ENCODE data around the gene GRIK2.
A peak's percentile ranks its signal among the peaks of the same experiment; 100 is the strongest.

Gene GRIK2

DNA sequence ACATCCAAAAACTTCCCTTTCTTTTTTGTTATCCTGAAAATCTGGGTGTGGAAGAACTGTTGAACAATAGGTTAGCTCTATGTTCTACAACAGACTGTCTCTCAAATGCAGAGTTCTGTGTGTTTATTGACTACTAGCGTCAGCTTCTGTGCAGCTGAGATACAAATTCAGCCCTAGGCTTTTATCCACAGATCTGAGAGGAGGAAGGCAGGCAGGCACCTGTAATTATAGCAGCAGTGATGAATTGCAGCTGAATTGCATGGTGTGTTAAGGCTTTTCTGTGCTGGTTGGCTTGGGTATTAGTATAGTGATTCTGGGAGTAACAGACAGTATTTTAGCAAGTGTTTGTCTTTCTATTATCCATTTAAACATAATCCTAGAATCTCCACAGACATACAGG is 24.4 kb downstream of the GRIK2 start:
- no peak overlapping the region for H3K4me3 ChIP-seq (ENCODE audit: low read depth, low read length)
- DNase-seq: no peak
- H3K27me3 ChIP-seq (replicated peaks): no peaks in the 10 kb centered on the region
- no peak overlapping the region for H3K27ac ChIP-seq
- TF ChIP-seq, protein P1, sequence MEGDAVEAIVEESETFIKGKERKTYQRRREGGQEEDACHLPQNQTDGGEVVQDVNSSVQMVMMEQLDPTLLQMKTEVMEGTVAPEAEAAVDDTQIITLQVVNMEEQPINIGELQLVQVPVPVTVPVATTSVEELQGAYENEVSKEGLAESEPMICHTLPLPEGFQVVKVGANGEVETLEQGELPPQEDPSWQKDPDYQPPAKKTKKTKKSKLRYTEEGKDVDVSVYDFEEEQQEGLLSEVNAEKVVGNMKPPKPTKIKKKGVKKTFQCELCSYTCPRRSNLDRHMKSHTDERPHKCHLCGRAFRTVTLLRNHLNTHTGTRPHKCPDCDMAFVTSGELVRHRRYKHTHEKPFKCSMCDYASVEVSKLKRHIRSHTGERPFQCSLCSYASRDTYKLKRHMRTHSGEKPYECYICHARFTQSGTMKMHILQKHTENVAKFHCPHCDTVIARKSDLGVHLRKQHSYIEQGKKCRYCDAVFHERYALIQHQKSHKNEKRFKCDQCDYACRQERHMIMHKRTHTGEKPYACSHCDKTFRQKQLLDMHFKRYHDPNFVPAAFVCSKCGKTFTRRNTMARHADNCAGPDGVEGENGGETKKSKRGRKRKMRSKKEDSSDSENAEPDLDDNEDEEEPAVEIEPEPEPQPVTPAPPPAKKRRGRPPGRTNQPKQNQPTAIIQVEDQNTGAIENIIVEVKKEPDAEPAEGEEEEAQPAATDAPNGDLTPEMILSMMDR (IDR thresholded peaks at IDR 0.05; ENCODE audit: low read depth, low read length, missing control alignments): no peak
- H3K36me3 ChIP-seq (replicated peaks): no peaks in the 10 kb centered on the region
- in situ Hi-C loops (cut with HindIII; ENCODE audit: low pct_ligation_motif_present, low sequenced_read_pairs): no loop called here

DNA sequence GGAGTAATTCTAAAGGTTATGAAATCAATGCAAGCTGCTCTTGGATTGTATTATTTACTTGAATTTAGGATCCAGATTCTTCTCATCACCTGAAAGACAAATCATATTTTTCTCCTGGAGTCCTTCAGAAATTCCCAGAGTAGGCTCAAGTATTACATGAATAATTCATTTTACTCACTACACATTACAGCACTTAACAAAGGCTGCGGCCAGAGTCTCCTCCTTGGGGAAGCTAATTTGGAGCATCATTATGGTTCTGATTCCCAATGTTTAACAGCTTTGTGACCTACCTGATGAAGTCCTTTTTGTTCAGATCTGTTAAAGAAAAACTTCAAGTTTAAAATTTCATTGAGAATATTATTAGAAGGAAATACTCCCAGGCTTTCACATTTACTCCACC is 28.7 kb downstream of the GRIK2 start:
- Histone ChIP-seq H3K27ac (no peak overlapping the region), H3K36me3 (replicated peaks) (no peaks in the 10 kb centered on the region), H3K27me3 (replicated peaks) (no peaks in the 10 kb centered on the region), H3K4me3 (ENCODE audit: low read depth, low read length) (no peak overlapping the region)
- TF ChIP-seq, protein P1 (IDR thresholded peaks at IDR 0.05; ENCODE audit: low read depth, low read length, missing control alignments): no peak
- DNase-seq: no peak
- in situ Hi-C loops (cut with HindIII; ENCODE audit: low pct_ligation_motif_present, low sequenced_read_pairs): no loop called here

DNA sequence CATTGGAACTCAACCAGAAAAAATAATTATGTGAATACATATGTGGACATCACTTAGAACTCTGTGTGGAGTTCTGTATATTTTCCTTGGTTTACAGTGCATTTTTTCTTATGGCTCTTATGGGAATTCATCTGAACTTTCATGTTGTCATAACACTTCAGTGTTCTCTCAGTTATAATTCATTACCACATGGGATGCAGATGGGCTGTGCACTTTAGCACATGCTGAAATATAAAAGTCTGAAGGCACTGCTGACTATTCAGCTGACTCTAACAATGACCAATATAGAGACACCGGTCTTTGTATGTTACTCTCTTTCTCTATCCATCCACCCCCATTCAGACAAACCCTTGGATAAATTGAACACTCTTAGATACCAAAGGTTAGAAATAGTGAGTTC is 29.3 kb downstream of the GRIK2 start:
- H3K36me3 ChIP-seq (replicated peaks): no peaks in the 10 kb centered on the region
- TF ChIP-seq, protein P1 (IDR thresholded peaks at IDR 0.05; ENCODE audit: low read depth, low read length, missing control alignments): no peak
- no peak overlapping the region for H3K27ac ChIP-seq
- H3K27me3 ChIP-seq (replicated peaks): no peaks in the 10 kb centered on the region
- no peak for DNase-seq
- in situ Hi-C loops (cut with HindIII; ENCODE audit: low pct_ligation_motif_present, low sequenced_read_pairs): no loop called here
- H3K4me3 ChIP-seq (ENCODE audit: low read depth, low read length): no peak overlapping the region

DNA sequence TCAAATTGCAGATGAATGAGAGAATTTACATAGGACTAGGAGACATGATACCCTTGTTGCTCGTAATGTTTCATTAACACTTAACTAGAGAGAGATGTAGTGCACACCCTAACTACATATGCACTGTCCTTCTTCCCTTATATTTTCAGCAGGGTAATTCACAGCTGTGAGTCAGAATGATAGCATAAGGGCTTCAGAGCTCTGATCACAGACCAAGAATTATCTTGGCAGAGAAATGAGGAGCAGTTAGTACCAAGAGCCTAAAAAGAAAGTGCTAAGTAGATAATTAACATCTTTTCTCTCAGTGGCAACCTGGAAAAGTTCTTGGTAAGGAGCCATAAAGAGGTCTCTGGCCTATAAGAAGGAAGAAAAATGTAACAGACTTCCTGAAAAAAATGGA is 35.8 kb downstream of the GRIK2 start:
- TF ChIP-seq, protein P1 (IDR thresholded peaks at IDR 0.05; ENCODE audit: low read depth, low read length, missing control alignments): no peak
- no peaks in the 10 kb centered on the region for H3K36me3 ChIP-seq (replicated peaks)
- H3K27ac ChIP-seq: no peak overlapping the region
- in situ Hi-C loops (cut with HindIII; ENCODE audit: low pct_ligation_motif_present, low sequenced_read_pairs): no loop called here
- H3K4me3 ChIP-seq (ENCODE audit: low read depth, low read length): no peak overlapping the region
- H3K27me3 ChIP-seq (replicated peaks): no peaks in the 10 kb centered on the region
- DNase-seq: peak; percentile 24

DNA sequence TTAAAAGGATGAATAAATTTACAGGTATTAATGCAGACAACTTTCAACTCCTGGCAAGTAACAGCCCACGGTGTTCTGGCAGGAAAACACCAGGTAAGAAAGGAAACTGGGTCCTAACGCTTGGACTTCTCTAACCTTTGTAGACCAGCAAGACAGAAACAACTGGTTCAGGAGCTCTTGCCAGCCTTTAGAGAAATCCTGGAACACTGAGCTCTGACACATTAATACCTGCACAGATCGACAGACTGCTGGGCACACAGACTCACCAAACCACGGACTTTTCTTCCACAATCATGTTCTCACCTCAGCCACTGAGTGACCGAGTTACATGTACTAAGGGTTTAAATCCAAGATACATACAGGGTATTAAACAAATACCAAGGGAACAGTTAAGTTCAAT is 36.3 kb downstream of the GRIK2 start:
- H3K27me3 ChIP-seq (replicated peaks): no peaks in the 10 kb centered on the region
- H3K36me3 ChIP-seq (replicated peaks): no peaks in the 10 kb centered on the region
- no peak overlapping the region for H3K27ac ChIP-seq
- TF ChIP-seq, protein P1 (IDR thresholded peaks at IDR 0.05; ENCODE audit: low read depth, low read length, missing control alignments): no peak
- no peak for DNase-seq
- H3K4me3 ChIP-seq (ENCODE audit: low read depth, low read length): no peak overlapping the region
- in situ Hi-C loops (cut with HindIII; ENCODE audit: low pct_ligation_motif_present, low sequenced_read_pairs): no loop called here

DNA sequence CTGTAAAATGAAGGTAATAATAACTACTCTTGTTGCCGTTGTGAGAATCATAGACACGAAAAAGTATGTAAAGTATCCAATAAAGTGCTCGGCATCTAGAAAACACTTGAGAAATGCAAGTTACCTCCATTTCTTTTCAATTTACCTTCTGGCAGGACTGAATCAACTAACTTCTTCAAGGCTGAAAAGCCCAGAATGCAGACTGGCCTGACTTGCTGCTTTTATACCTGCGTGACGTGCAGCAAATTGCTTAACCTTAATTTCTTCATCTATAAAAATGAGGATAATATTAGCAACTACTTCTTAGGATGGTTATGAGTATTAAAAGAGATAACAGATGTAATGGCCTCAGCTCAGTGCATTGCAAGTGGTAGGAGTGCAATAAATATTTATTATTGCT is 39.6 kb downstream of the GRIK2 start:
- TF ChIP-seq, protein P1 (IDR thresholded peaks at IDR 0.05; ENCODE audit: low read depth, low read length, missing control alignments): no peak
- no peaks in the 10 kb centered on the region for H3K36me3 ChIP-seq (replicated peaks)
- in situ Hi-C loops (cut with HindIII; ENCODE audit: low pct_ligation_motif_present, low sequenced_read_pairs): no loop called here
- DNase-seq: no peak
- no peak overlapping the region for H3K4me3 ChIP-seq (ENCODE audit: low read depth, low read length)
- no peaks in the 10 kb centered on the region for H3K27me3 ChIP-seq (replicated peaks)
- no peak overlapping the region for H3K27ac ChIP-seq

Measured in brain microvascular endothelial cell (primary cell).